IMR-90 (cell line): Measurements from ENCODE around the gene DACT1. TPM values are rescaled to one million over a fixed set of nuclear protein-coding genes. Genes with fewer than 3 reads are reported as not detected.
"Not testable (repeated sequence)": the region's sequence is repeated elsewhere in the genome, so short reads cannot be mapped to it uniquely, and the experiment has no call there.

Experiments used
- ATAC-seq: fragments of 200-7000 bp; cut with Tn5 transposase; 2 replicates; pipeline ENCODE4 v1.9.1; 2020; ENCODE audit warnings: low read depth, mild to moderate bottlenecking, moderate library complexity
- BruUV-seq: library from RNA; stranded (reverse); fragments of 400-500 nt; replicated peaks from 2 replicates; lab custom pipeline; 2021; lab: Mats Ljungman, UMichigan
- CTCF ChIA-PET: fragments of 300-600 bp; formaldehyde crosslinking; extraction: SDS; loops from one replicate; lab custom pipeline; 2021; ENCODE audit warnings: antibody characterized with exemption; lab: Yijun Ruan, JAX
- POLR2A ChIA-PET: fragments of 300-600 bp; sonication (Branson Sonifier 250); formaldehyde crosslinking; loops from one replicate; lab custom pipeline; 2022; ENCODE audit warnings: antibody characterized with exemption; ENCODE audit not compliant: unreplicated experiment; lab: Charles Lee
- DNase-seq: peaks from one replicate; pipeline ENCODE4 v3.0.0; 2013
- H2AFZ ChIP-seq: replicated peaks from 2 replicates; pipeline ENCODE3; 2013; ENCODE audit warnings: low read length, mild to moderate bottlenecking; ENCODE audit not compliant: poor library complexity
- H2AK5ac ChIP-seq: 2 replicates; pipeline ENCODE4 v1.6.1; 2013; ENCODE audit warnings: low read depth, low read length, inconsistent platforms
- H2AK9ac ChIP-seq: replicated peaks from 2 replicates; pipeline ENCODE3; 2013; ENCODE audit warnings: mild to moderate bottlenecking, low read depth, low read length, moderate library complexity; ENCODE audit not compliant: poor library complexity
- H2BK120ac ChIP-seq: 2 replicates; pipeline ENCODE4 v1.6.1; 2013; ENCODE audit warnings: low read depth, low read length, inconsistent platforms
- H2BK15ac ChIP-seq: 3 replicates; pipeline ENCODE4 v1.6.1; 2013; ENCODE audit warnings: low read depth, low read length, inconsistent platforms
- H2BK20ac ChIP-seq: 2 replicates; pipeline ENCODE4 v1.6.1; 2013; ENCODE audit warnings: low read depth, mild to moderate bottlenecking, inconsistent platforms, low read length, moderate library complexity
- H2BK5ac ChIP-seq: 2 replicates; pipeline ENCODE4 v1.6.1; 2013; ENCODE audit warnings: mild to moderate bottlenecking, low read depth, low read length, inconsistent platforms; ENCODE audit not compliant: poor library complexity, severe bottlenecking
- H3K14ac ChIP-seq: replicated peaks from 2 replicates; pipeline ENCODE4 v1.6.1; 2013; ENCODE audit warnings: low read depth, low read length, inconsistent platforms
- H3K18ac ChIP-seq: 2 replicates; pipeline ENCODE4 v1.6.1; 2013; ENCODE audit warnings: low read depth, low read length, control low read depth
- H3K23ac ChIP-seq: 2 replicates; pipeline ENCODE4 v1.6.1; 2013; ENCODE audit warnings: low read depth, low read length, inconsistent platforms
- H3K27ac ChIP-seq: 2 replicates; pipeline ENCODE4 v1.5.1; 2013; ENCODE audit warnings: mild to moderate bottlenecking, control low read depth, low read length; ENCODE audit not compliant: insufficient read depth
- H3K27me3 ChIP-seq: 2 replicates; pipeline ENCODE4 v1.6.1; 2013; ENCODE audit warnings: low read length; ENCODE audit not compliant: control insufficient read depth, insufficient read depth
- H3K36me3 ChIP-seq: 2 replicates; pipeline ENCODE4 v1.6.1; 2013; ENCODE audit warnings: low read length, mixed read lengths; ENCODE audit not compliant: control insufficient read depth, insufficient read depth
- H3K4ac ChIP-seq: 2 replicates; pipeline ENCODE4 v1.6.1; 2013; ENCODE audit warnings: low read depth, low read length, inconsistent platforms
- H3K4me1 ChIP-seq: 2 replicates; pipeline ENCODE4 v1.6.1; 2013; ENCODE audit warnings: low read length, mixed read lengths; ENCODE audit not compliant: control insufficient read depth, insufficient read depth
- H3K4me2 ChIP-seq: 2 replicates; pipeline ENCODE4 v1.6.1; 2013; ENCODE audit warnings: low read depth, mild to moderate bottlenecking, control low read depth, low read length, moderate library complexity
- H3K4me3 ChIP-seq: 2 replicates; pipeline ENCODE4 v1.5.1; 2013; ENCODE audit warnings: low read depth, mild to moderate bottlenecking, control low read depth, low read length, moderate library complexity; ENCODE audit not compliant: insufficient read depth
- H3K56ac ChIP-seq: 2 replicates; pipeline ENCODE4 v1.6.1; 2013; ENCODE audit warnings: low read length, inconsistent platforms; ENCODE audit not compliant: insufficient read depth; ENCODE audit errors: extremely low read depth
- H3K79me1 ChIP-seq, 2 experiments: 2 replicates each; pipeline ENCODE4 v1.6.1; 2013; ENCODE audit warnings: low read length in 2 of 2, inconsistent platforms in 1 of 2, low read depth in 1 of 2
- H3K9ac ChIP-seq: 2 replicates; pipeline ENCODE4 v1.6.1; 2013; ENCODE audit warnings: low read depth, low read length, control low read depth
- H3K9me1 ChIP-seq: 2 replicates; pipeline ENCODE4 v1.6.1; 2013; ENCODE audit warnings: low read length, inconsistent platforms; ENCODE audit not compliant: insufficient read depth
- H3K9me3 ChIP-seq: 2 replicates; pipeline ENCODE4 v1.6.1; 2013; ENCODE audit warnings: low read length; ENCODE audit not compliant: control insufficient read depth, insufficient read depth
- H4K20me1 ChIP-seq: 2 replicates; pipeline ENCODE4 v1.6.1; 2013; ENCODE audit warnings: low read length, inconsistent platforms; ENCODE audit not compliant: insufficient read depth
- H4K5ac ChIP-seq: 2 replicates; pipeline ENCODE4 v1.6.1; 2013; ENCODE audit warnings: mild to moderate bottlenecking, low read depth, low read length, control low read depth
- H4K8ac ChIP-seq, 2 experiments: 2 replicates each; pipeline ENCODE4 v1.6.1; 2013; ENCODE audit warnings: low read depth in 2 of 2, low read length in 2 of 2, control low read depth in 1 of 2, inconsistent platforms in 1 of 2
- H4K91ac ChIP-seq: 2 replicates; pipeline ENCODE4 v1.6.1; 2013; ENCODE audit warnings: low read depth, low read length, inconsistent platforms; ENCODE audit not compliant: insufficient read depth
- BHLHE40 ChIP-seq: fragments of 150-350 bp; IDR thresholded peaks from 2 replicates; pipeline ENCODE4 v1.6.1; 2016; ENCODE audit warnings: mild to moderate bottlenecking, low read depth, low read length
- CHD1 ChIP-seq: IDR thresholded peaks from 2 replicates; pipeline ENCODE4 v1.6.1; 2012; ENCODE audit warnings: low read depth, low read length, improper control_type of control experiment
- NFE2L2 ChIP-seq: fragments of 150-350 bp; IDR thresholded peaks from 2 replicates; pipeline ENCODE4 v1.6.1; 2016; ENCODE audit warnings: low read depth, mild to moderate bottlenecking, low read length
- RAD21 ChIP-seq: IDR thresholded peaks from 2 replicates; pipeline ENCODE4 v1.6.1; 2012; ENCODE audit warnings: low read length, improper control_type of control experiment
- SMC3 ChIP-seq: fragments of 150-350 bp; IDR thresholded peaks from 2 replicates; pipeline ENCODE4 v1.6.1; 2016; ENCODE audit warnings: low read depth, mild to moderate bottlenecking, antibody characterized with exemption, low read length, moderate library complexity
- USF2 ChIP-seq: fragments of 150-350 bp; IDR thresholded peaks from 2 replicates; pipeline ENCODE4 v1.6.1; 2017; ENCODE audit warnings: mild to moderate bottlenecking, antibody characterized with exemption, low read length, low read depth
- WGBS, 2 experiments: methylation state at CpG; one replicate each; pipeline versions ENCODE4 v1.1.5 to v1.1.7; 2013; ENCODE audit warnings: missing lambda C conversion rate in 2 of 2; ENCODE audit not compliant: insufficient read length in 1 of 2; ENCODE audit errors: extremely low coverage in 2 of 2; 5-methylcytosine and 5-hydroxymethylcytosine counted together
- dilution Hi-C: fragments of 300-500 bp; cut with HindIII; formaldehyde crosslinking; loops from one replicate; pipeline ENCODE4 v1.14.3; 2018; ENCODE audit warnings: low sequenced_read_pairs; ENCODE audit not compliant: unreplicated experiment
- in situ Hi-C: fragments of 300-500 bp; cut with MboI; formaldehyde crosslinking; loops from 3 replicates; pipeline ENCODE4 v1.14.3; 2019; ENCODE audit warnings: low sequenced_read_pairs, inconsistent platforms, mixed read lengths
- intact Hi-C: fragments of 100-400 bp; cut with micrococcal nuclease; formaldehyde crosslinking; loops from 2 replicates; pipeline ENCODE4 v1.10.0; 2022
- polyA plus RNA-seq, 3 experiments: library from polyadenylated mRNA; depleted of rRNA; stranded (reverse); fragments of >200 nt; gene quantifications; 2 replicates each; pipeline ENCODE4 v1.2.3, GENCODE V29; 2012; ENCODE audit warnings: low replicate concordance in 1 of 3
- total RNA-seq: library from RNA; depleted of rRNA; stranded (reverse); fragments of >200 nt; gene quantifications from 2 replicates; pipeline ENCODE4 v1.2.3, GENCODE V29; 2012

DACT1 gene
- total and polyA plus RNA-seq, 2 of the 4 experiments (the other 2 are of a cell fraction), result 6.5 to 9.7 TPM

- TF ChIP-seq USF2 (no peak), NFE2L2 (no peak), BHLHE40 (0 out of 2 replicates have a peak, but pooled peaks have one; percentile 20), CHD1 (peak; percentile 91; the same call in 1 of the 2 replicates), RAD21 (peak; percentile 19), SMC3 (no peak; the same call in 1 of the 2 replicates)
Measured at GRCh38 chr14:58637391-58638230, at the start of gene DACT1 (continued).

- H3K9me3 ChIP-seq, H2AFZ ChIP-seq, H3K9ac ChIP-seq, BruUV-seq, in situ Hi-C loops, H3K27me3 ChIP-seq, H3K4me3 ChIP-seq, H3K79me1 ChIP-seq, H4K91ac ChIP-seq, POLR2A ChIA-PET, H2BK15ac ChIP-seq, dilution Hi-C loops, H3K4me2 ChIP-seq, H2AK9ac ChIP-seq, CTCF ChIA-PET, intact Hi-C loops, H4K20me1 ChIP-seq, H3K23ac ChIP-seq, H4K5ac ChIP-seq, H3K4ac ChIP-seq, H3K56ac ChIP-seq, H3K36me3 ChIP-seq, ATAC-seq, H3K14ac ChIP-seq, H3K18ac ChIP-seq, DNase-seq, H4K8ac ChIP-seq, H3K27ac ChIP-seq: not testable (repeated sequence)
- peak overlapping the region; percentile 52 for H2BK5ac ChIP-seq
- H2AK5ac ChIP-seq, result peak overlapping the region; percentile 16; the same call in 1 of the 2 replicates
- H2BK120ac ChIP-seq, result 0 out of 2 replicates have a peak overlapping the region, but pooled peaks have one; percentile 32
- H3K9me1 ChIP-seq, result peaks cover 14% of the 10 kb centered on the region
- H3K4me1 ChIP-seq, result peaks cover 15% of the 10 kb centered on the region
- 0 out of 2 replicates have a peak overlapping the region, but pooled peaks have one; percentile 35 for H2BK20ac ChIP-seq
- 96% methylated on average over 5 of the region's 18 CpGs; no CpG with 5 or more reads in 1 of the 2 experiments for WGBS, 2 experiments
Measured at GRCh38 chr14:58588321-58588720, 49.4 kb upstream of the DACT1 start.
